Left lung (tissue), 10 donors: ENCODE results near the gene PLB1. TPM values are rescaled to one million over a fixed set of nuclear protein-coding genes. Genes with fewer than 3 reads are reported as not detected.

Experiments
- ATAC-seq: fragments of 200-7000 bp; cut with Tn5 transposase; one replicate; pipeline ENCODE4 v1.9.1; 2020; ENCODE audit warnings: moderate library complexity
- DNase-seq, 4 donors: peaks; one replicate each; pipeline ENCODE4 v3.0.0-alpha.2; 2013 to 2020
- H3K27ac ChIP-seq, 2 donors: fragments of 200-600 bp; sonication (generic) in 1 of 2; one replicate each; pipeline versions ENCODE4 v1.5.0 to v1.8.0; 2020 to 2021
- H3K27me3 ChIP-seq, 2 donors: fragments of 200-600 bp; sonication (generic) in 1 of 2; one replicate each; pipeline versions ENCODE4 v1.5.0 to v1.8.0; 2020 to 2021
- H3K36me3 ChIP-seq, 2 donors: fragments of 200-600 bp; sonication (generic) in 1 of 2; one replicate each; pipeline versions ENCODE4 v1.5.0 to v1.8.0; 2020 to 2021
- H3K4me1 ChIP-seq, 2 donors: fragments of 200-600 bp; one replicate each; pipeline ENCODE4 v1.8.0; 2021
- H3K4me3 ChIP-seq, 2 donors: fragments of 200-600 bp; sonication (generic) in 1 of 2; one replicate each; pipeline versions ENCODE4 v1.5.0 to v1.8.0; 2020 to 2021; ENCODE audit warnings: mild to moderate bottlenecking in 1 of 2
- H3K9me3 ChIP-seq, 2 donors: fragments of 200-600 bp; sonication (generic) in 1 of 2; one replicate each; pipeline versions ENCODE4 v1.5.0 to v1.8.0; 2020 to 2021
- intact Hi-C, 2 donors: fragments of 100-400 bp; cut with DNase I; formaldehyde crosslinking; loops; one replicate each; pipeline versions ENCODE4 v1.11.2 to v1.14.2; 2022
- polyA plus RNA-seq, 6 donors: library from polyadenylated mRNA; unstranded; fragments of 120-200 nt; gene quantifications; one replicate each; pipeline ENCODE4 v1.2.1, GENCODE V29; 2013; ENCODE audit not compliant: insufficient read length in 6 of 6
- total RNA-seq, 2 donors: library from RNA; stranded (reverse); fragmentation: NEBNext Ultra II Directional; extraction: Animal tissue kit (Norgen Biotek cat#: 25700); gene quantifications; one replicate each; pipeline ENCODE4 v1.2.1, GENCODE V29; 2021
- TF ChIP-seq, protein P1 (sequence below), 2 donors: fragments of 200-600 bp; sonication (generic) in 1 of 2; IDR thresholded peaks; one replicate each; pipeline versions ENCODE4 v1.5.0 to v1.8.0; 2021; ENCODE audit warnings: antibody characterized with exemption in 2 of 2
- donor health status: DM: no; HTN: yes; CAD: no.
- donor health status: DM: no; HTN: no; CAD: no.

Gene PLB1
- total and polyA plus RNA-seq, 8 donors = 0.94 to 6.8 (median 1.9) TPM

DNA sequence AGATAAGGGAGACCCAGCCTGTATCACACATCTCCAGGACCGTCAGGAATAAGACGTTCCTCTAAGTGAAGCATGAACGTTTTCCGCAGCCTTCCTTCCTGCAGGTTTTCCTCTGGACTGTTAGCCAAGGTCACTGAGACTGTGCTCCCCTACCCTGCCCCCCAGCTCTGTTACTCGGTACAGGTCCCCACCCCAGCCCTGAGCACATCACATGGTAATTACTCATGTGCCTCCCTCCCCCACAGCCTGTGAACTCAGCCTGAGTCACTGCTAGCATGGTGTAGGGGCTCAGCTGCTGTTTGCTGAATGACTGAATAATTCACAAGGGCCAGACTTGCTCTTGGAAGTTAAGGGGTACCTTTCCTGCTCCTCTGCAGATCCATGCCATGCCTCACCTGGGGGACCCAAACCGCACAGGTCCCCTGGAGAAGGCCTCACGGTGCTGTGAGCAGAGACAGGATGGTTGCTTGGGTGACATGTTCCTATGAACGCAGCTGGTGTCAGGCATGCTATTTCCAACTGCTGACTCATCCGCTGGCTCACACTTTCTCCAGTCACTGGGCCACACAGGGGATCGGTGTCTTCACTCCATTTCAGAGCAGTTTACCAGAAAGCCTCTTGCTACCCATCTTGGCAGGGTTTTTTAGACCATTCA lies 88.2 kb downstream of the PLB1 start:
- intact Hi-C loops = no loop called here
- DNase-seq (peak in 1 of 4 donors; percentile 85), ATAC-seq (peak; percentile 92)
- Histone ChIP-seq H3K4me3 (no peak overlapping the region), H3K27ac (peak overlapping the region; percentile 26 to 84), H3K4me1 (peaks cover 0 to 54% of the 10 kb centered on the region in 2 donors), H3K9me3 (no peaks in the 10 kb centered on the region), H3K36me3 (no peaks in the 10 kb centered on the region), H3K27me3 (no peaks in the 10 kb centered on the region)
- TF ChIP-seq, protein P1, sequence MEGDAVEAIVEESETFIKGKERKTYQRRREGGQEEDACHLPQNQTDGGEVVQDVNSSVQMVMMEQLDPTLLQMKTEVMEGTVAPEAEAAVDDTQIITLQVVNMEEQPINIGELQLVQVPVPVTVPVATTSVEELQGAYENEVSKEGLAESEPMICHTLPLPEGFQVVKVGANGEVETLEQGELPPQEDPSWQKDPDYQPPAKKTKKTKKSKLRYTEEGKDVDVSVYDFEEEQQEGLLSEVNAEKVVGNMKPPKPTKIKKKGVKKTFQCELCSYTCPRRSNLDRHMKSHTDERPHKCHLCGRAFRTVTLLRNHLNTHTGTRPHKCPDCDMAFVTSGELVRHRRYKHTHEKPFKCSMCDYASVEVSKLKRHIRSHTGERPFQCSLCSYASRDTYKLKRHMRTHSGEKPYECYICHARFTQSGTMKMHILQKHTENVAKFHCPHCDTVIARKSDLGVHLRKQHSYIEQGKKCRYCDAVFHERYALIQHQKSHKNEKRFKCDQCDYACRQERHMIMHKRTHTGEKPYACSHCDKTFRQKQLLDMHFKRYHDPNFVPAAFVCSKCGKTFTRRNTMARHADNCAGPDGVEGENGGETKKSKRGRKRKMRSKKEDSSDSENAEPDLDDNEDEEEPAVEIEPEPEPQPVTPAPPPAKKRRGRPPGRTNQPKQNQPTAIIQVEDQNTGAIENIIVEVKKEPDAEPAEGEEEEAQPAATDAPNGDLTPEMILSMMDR (IDR thresholded peaks at IDR 0.05) = no peak

DNA sequence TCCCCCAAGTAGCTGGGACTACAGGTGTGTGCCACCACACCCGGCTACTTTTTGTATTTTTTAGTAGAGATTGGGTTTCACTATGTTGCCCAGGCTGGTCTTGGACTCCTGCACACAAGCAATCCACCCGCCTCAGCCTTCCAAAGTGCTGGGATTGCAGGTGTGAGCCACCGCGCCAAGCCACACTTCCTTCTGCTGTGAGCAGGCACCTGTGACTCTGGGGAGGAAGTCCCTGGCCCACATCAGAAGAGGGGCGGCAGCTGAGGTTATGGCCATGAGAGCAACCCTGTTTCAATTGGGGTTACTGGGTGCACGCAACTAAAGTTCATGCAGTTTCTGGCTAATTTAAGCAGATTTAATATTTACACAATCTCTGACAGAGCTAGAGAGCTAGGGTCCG lies 91.0 kb downstream of the PLB1 start:
- peak in 1 of 4 donors; percentile 21 for DNase-seq
- no peaks in the 10 kb centered on the region for H3K36me3 ChIP-seq
- peaks cover 0 to 55% of the 10 kb centered on the region in 2 donors for H3K4me1 ChIP-seq
- H3K27me3 ChIP-seq = no peaks in the 10 kb centered on the region
- TF ChIP-seq, protein P1 (IDR thresholded peaks at IDR 0.05) = no peak
- no peaks in the 10 kb centered on the region for H3K9me3 ChIP-seq
- no peak overlapping the region for H3K4me3 ChIP-seq
- no peak overlapping the region for H3K27ac ChIP-seq
- intact Hi-C loops = no loop called here
- no peak for ATAC-seq

DNA sequence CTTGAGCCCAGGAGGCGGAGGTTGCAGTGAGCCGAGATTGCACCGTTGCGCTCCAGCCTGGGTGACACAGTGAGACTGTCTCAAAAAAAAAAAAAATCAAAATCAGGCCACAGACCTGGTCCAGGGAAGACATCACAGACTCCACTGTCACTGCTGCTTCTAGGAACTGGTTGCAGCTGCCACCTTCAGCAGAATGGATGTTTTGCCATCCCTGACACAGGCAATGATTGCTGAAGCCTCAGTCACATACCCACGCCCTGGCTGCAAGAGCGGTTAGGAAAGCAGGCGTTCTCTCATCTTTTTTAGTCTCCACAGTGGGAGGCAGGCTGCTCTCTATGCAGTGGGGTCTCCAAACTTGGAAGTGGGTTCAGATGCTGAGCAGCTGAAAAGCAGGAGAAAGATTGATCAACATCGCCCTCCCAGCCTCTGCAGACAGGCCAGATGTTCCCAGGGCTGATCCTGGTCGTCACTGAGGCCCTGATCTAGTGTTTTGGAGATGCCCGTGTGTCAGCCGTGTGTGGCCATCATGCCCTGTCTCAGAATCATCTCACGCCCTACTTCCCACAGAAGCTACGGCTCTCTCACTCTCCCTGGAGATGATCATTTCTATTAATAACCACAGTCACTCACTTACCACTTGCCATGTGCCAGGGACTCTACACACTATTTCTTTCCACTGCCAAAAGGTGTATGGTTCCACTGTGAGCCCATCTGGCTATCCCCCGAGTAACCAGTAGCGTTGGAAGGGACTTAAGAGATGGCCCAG lies 91.8 kb downstream of the PLB1 start:
- intact Hi-C loops = no loop called here
- H3K27me3 ChIP-seq = no peaks in the 10 kb centered on the region
- no peak overlapping the region for H3K4me3 ChIP-seq
- ATAC-seq = no peak
- H3K36me3 ChIP-seq = no peaks in the 10 kb centered on the region
- peak overlapping the region in 1 of 2 donors; percentile 81 for H3K27ac ChIP-seq
- TF ChIP-seq, protein P1 (IDR thresholded peaks at IDR 0.05) = no peak
- H3K9me3 ChIP-seq = no peaks in the 10 kb centered on the region
- peaks cover 0 to 53% of the 10 kb centered on the region in 2 donors for H3K4me1 ChIP-seq
- DNase-seq = peak in 1 of 4 donors; percentile 10

DNA sequence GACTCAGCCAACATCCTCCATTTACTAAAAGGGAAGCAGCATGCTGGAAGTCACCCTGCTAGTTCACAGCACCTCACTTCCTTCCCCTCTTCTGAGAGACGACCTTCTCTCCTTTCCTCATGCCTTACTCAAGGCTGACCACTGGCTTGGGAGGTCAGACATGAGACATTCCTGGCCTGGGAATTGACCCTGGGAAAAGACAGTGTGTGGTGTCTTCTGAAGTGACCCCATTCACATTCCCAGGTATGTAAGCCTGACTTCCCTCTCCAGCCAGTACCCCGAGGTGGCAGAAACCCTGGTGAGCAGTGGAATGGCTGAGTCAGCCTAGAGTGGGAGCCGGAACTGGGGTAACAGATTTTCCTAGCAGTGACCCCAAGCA lies 92.4 kb downstream of the PLB1 start:
- DNase-seq (peak in 1 of 4 donors; percentile 31), ATAC-seq (peak; percentile 8)
- H3K4me3 ChIP-seq = no peak overlapping the region
- H3K4me1 ChIP-seq = peaks cover 0 to 48% of the 10 kb centered on the region in 2 donors
- intact Hi-C loops = no loop called here
- H3K27me3 ChIP-seq = no peaks in the 10 kb centered on the region
- no peaks in the 10 kb centered on the region for H3K9me3 ChIP-seq
- H3K36me3 ChIP-seq = no peaks in the 10 kb centered on the region
- TF ChIP-seq, protein P1 (IDR thresholded peaks at IDR 0.05) = no peak
- peak overlapping the region in 1 of 2 donors; percentile 81 for H3K27ac ChIP-seq
